UCSD-AML1 (cell line): ENCODE data around the gene FAM222B.
"Not testable (repeated sequence)": the region's sequence is repeated elsewhere in the genome, so short reads cannot be mapped to it uniquely, and the experiment has no call there.

Experiments
- DNase-seq: peaks from one replicate; lab custom pipeline; 2025; ENCODE audit not compliant: unreplicated experiment; lab: John Stamatoyannopoulos, UW

Gene FAM222B

DNA sequence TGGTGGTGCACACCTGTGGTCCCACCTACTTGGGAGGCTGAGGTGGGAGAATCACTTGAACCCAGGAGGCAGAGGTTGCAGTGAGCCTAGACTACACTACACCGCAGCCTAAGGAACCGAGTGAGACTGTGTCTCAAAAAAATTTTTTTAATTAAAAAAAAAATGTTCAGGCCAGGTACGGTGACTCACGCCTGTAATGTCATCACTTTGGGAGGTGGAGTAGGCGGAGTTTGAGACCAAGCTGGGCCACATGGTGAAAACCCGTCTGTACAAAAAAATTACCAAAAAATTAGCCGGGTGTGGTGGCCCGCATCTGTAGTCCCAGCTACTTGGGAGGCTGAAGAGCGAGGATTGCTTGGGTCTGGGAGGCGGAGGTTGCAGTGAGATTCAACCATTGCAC, 3.6 kb upstream of the FAM222B start:
- DNase-seq: no peak

DNA sequence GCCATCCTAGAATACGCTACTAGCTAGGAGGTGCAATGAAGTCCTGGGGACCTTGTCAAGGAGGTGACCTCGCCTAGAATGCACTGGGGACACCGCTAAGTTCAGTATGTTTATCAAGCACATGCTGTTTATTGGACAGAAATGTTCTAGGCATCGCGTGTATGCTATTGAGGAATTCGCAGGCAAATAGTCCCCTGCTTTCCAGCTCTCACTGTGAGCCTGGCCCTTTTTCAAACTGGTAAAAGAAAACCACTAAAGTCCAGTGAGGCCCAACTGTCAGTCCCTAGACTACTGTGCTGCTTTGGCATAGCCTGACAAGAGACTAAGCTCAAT, 1.2 kb upstream of the FAM222B start:
- DNase-seq: no peak

DNA sequence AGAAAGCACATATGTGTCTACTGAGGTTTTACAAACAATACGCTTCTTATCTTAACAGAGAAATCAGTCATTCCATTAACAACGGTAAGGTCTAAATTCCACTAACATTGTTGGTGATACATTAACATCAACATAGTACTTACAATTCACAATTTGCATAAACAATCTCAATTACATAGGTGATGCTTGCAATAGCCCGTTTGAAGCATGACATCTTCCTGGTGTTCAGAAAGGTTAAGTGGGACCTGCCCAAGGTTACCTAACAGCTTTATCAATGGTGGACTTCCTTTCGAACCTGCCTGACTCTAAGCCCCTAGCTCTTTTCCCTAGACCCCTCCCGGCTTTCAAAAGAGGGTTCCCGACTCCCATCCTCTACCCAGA, 699 bp downstream of the FAM222B start:
- DNase-seq: no peak

DNA sequence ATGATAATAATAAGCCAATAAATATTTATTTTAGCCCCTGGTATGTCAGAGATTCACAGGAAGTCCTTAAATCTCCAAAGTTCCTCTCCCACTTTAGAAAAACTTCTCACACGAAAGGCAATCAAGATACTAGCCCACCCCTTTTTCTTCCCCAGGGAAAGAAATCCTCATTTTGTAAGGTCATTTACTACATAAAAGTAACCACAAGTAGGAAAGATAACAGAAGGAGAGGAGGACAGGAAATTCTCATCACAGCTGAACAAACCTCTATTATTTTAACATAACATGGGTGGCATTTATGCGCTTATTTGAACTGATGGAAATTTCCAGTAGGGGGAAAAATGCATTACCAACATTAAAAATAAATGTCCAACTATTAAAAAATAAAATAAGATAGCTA, 3.4 kb downstream of the FAM222B start:
- DNase-seq: no peak

DNA sequence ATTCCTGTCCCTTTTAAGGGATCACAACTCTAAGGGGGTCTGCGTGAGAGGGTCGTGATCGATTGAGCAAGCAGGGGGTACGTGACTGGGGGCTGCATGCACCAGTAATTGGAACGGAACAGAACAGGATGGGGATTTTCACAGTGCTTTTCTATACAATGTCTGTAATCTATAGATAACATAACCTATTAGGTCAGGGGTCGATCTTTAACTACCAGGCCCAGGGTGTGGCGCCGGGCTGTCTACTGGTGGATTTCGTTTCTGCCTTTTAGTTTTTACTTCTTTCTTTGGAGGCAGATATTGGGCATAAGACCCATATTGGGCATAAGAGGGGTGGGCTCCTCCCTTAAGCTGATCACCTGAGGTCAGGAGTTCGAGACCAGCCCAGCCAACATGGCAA, 6.0 kb downstream of the FAM222B start:
- not testable (repeated sequence) for DNase-seq

DNA sequence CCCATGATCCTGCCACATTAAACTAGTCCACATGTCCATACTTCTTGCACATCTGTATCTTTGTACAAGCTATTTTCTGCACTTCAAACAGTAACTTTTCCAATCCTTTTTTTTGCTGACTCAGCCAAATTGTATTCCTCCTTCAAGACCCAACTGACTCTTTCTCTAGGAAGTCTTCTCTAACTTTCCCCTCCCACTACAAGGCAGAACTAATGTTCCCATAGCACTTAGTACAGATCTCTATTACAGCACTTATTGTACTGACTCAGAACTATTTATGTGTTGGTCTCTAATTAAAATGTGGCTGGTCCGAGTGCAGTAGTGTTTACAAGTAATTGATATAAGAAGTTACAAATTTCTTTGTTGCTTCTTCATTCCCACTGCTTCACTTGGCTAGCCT, 8.2 kb downstream of the FAM222B start:
- no peak for DNase-seq

DNA sequence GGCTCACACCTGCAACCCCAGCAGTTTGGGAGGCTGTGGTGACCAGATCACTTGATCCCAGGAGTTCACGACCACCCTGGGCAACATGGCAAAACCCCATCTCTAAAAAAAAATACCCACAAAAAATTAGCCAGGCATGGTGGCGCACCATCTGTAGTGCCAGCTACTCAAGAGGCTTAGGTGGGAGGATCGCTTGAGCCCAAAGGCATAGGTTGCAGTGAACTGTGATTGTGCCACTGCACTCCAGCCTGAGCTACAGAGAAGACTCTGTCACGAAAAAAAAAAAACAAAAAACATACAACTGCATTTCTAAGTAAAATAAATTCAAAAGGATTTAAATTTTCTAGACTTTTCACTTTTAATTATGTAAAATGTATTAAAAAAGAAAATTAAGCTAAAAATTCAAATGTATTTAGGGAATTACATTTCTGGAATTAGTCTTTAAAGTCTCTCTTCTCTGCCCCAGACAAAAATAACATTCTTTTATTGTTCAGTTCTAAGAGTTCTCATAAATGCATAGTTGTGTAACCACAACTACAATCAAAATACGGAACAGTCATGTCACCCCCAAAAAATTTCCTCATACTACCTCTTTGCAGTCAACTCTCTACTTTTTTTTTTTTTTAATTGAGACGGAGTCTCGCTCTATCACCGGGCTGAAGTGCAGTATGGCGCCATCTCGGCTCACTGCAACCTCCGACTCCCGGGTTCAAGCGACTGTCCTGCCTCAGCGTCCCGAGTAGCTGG, 14.1 kb downstream of the FAM222B start:
- no peak for DNase-seq

DNA sequence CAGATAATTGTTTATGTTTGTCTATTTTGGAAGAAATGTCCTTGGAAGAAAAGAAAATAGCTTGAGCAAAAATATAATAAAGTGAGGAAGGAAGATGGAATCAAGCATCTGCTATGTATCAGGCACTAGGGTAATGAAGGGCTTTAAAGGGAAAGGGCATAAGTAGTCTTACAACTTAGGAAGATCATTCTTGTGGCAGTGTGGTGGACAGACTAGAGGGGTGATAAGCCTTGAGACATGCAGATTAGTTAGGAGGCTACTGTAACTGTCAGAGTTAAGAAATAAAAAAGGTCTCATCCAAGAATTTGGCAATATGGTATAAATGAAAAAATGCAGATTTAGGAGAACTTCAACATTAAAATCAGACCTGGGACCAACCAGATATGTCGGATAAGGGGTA, 14.9 kb downstream of the FAM222B start:
- DNase-seq: no peak

DNA sequence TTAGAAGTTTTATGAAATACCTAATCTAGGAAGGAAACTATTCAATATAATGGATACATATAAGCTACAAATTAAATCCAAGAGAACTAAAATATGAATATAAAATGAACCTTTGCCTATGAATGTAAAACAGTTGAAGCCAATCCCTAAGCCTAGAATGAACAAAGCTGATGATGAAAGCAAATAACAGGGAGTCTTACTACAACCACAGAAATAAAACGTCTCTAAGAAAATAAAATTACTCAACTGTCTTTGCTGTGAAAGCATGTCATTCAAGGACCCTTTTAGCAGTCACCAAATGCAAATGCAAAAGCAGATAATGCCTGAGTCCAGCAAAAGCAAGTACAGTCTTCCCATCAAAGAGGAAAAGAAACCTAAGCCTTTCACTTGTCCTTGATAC, 23.0 kb downstream of the FAM222B start:
- DNase-seq: no peak

DNA sequence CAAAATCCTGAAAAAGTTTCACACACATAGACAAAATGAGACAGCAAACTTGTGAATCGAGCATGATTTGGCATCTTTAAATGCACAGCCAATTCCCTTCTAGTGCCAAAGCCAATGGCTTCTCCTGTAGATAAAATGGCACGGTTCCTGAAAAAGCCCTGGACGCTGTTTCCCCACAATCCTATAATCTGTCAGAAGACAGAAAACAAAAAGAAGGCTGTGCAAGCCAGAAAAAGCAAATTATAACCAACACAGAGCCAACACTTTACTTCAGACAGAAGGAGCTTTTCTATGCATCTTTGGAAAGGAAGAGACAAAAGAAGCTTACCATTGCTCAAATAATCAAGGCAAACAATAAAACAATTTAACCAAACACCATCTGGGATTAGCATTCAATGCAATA, 23.8 kb downstream of the FAM222B start:
- no peak for DNase-seq

DNA sequence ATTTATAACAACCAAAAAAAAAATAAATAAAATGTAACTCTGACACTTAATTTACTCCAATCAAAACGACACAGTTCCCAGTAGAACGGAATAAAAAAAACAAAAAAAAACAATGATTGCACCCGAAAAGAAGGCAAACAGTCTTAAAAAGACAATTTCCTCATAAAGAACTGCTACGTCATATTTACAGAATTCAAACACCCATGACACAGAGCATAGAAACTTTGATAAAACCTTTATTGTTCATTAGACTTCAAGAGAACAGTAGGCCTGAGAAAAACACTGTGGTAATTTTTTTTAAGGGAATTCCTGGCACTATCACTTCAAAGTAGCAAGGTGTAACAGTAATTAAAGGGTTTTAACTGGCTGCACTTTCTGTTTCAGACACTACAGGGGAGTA, 26.1 kb downstream of the FAM222B start:
- no peak for DNase-seq

DNA sequence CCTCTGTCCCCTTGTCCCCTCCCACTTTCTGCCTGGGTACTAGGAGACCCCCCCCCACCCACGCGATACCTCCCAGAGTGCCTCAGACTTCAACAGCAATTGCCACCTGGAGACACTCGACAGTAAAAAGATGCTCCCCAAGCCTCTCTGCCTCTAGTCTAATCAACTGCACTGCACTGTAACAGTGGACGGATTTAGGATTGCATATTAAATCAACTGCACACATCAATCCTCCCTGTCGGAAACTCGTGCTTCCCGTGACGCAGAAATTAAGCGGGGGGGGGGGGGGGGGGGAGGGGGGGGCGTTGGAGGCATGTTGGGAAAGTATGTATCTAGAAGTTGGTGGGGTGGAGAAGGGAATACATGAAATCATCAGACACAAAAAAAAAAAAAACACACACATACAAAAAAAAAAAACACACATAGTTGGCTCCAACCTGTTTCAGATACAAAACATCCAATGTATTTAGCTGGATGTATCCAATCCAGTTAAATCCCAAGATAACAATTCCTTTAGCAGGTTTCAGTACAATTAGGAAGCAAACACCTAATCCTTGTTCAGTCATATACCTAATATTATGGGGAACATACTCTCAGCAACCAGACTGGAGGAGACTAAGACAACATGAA, 29.7 kb downstream of the FAM222B start:
- DNase-seq: no peak

DNA sequence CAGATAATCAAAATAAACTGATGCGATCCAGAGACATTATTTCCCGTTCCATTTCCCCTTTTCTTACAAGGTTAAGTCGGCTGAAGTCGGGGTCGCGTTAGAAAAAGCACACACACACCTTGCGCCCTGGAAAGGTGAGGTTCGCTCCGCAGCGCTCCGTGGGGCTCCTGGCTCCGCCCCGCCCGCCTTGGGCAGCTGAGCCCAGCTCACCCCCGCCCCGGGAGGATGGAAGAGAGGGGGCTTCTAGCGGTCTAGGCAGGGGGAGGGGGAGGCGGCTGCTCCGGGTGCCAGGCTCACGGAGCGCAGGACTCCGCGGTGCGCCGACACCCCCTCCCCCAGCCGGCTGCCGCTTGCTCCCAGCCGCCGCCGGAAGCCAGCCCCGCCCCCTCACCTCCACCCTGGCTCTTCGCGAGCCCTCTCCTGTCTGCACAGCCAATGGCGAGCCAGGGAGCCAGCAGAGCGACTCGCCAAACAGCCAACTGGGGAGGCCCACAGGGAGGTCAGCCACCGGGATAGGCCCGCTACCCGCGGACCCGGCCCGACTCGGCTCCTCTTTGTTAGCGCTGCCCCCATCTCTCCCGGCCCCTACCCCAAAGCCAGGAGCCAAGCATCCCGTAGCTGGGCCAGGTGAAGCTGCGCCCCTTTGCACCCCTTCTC, 30.4 kb downstream of the FAM222B start:
- DNase-seq: peak; percentile 95

DNA sequence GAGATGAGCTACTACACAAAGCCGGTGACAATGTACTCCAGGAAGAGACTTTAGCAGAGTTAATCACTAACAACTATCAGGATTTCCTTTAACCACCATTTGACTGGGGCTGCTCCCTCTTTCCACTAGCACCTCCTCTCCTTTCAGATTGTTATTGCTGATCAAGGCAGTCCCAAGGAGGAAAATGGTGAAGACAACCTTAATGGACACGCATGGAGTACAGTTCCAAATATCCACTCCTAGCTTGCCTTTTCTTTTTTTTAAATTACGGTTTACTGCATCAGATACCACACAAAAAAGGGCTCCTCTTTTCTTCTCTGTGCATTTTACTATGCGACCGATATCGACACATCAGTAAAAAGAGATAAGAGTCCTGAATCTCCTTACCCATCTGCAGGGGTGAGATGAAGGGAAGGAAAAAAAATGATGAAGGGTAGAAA, 30.9 kb downstream of the FAM222B start:
- DNase-seq: no peak

DNA sequence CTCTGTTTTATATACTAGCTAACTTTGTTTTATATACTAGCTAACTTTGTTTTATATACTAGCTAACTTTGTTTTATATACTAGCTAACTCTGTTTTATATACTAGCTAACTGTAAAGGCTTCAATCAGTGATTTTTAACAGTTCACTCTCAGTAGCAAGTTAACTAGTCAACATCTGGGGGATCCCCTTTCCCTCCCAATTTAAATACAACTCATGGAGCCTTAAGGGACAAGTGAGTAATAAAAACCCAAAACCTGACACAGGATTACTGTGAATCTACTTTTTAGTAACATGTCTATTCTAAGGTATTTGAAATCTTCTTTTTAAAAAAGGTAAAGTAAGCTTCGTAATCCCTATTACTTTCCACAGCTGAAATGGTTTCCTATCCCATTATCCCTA, 32.2 kb downstream of the FAM222B start:
- no peak for DNase-seq

DNA sequence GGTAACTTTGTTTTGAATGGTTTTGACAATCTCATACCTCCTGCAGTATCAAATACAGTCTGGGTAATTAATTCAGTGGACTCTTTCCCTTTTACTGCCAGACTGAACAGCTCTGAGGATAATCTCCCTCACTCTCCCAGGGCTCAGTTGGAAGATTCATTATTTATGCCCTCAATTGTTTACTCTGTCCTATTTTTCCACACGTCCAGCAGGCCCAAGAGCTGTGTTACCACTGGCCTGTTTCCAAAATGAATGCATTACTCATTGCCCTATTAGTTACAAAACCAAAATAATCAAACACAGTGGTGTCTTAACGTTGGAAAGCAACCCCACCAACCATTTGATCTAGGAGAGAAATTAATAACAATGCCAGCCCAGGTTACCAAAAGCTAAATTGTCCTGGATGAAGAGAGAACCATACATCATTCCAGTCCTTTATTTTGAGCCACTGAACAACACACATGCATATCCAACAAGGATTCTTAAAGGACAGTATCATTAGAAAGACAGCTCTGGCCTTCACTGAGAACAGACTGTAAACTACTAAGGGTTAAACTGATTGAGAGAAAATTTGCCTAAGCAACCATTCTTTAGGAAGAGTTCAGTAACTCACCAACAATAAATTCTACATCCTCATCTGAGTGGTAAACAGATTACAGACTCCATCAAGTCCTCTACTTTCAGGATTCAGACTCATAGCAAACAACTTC, 34.5 kb downstream of the FAM222B start:
- DNase-seq: no peak

DNA sequence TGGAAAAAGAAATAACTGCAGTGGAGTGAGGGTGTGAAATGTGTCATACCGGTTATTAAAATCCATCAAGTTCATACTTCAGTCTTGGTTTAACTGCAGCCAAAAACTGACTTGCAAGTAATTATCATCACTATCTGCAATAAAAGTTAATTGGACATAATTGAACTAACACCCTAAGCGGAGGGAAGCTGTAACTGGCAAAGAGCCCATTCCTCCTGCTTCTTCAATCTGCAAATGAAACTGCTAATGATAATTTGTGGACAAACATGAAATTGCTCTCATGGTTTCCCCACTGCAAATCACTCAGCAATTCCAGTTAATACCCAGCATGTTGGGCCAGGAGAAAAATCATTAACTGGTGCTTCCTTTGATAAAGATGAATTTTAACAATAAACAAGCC, 46.5 kb downstream of the FAM222B start:
- no peak for DNase-seq

DNA sequence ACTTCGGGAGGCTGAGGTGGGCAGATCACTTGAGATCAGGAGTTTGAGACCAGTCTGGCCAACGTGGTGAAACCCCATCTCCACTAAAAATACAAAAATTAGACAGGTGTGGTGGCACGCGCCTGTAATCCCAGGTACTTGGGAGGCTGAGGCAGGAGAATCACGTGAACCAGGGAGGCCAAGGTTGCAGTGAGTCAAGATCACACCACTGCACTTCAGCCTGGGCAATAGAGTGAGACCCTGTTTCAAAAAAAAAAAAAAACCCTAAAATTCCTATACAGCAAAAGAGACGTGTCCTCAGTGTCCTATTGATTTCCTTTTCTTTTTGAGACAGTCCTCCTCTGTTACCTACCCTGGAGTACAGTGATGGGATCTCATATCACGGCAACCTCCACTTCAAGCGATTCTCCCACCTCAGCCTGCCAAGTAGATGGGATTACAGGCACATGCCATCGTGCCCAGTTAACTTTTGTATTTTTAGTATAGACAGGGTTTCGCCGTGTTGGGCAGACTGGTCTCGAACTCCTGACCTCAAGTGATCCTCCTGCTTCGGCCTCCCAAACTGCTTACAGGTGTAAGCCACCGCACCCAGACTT, 47.6 kb downstream of the FAM222B start:
- not testable (repeated sequence) for DNase-seq

DNA sequence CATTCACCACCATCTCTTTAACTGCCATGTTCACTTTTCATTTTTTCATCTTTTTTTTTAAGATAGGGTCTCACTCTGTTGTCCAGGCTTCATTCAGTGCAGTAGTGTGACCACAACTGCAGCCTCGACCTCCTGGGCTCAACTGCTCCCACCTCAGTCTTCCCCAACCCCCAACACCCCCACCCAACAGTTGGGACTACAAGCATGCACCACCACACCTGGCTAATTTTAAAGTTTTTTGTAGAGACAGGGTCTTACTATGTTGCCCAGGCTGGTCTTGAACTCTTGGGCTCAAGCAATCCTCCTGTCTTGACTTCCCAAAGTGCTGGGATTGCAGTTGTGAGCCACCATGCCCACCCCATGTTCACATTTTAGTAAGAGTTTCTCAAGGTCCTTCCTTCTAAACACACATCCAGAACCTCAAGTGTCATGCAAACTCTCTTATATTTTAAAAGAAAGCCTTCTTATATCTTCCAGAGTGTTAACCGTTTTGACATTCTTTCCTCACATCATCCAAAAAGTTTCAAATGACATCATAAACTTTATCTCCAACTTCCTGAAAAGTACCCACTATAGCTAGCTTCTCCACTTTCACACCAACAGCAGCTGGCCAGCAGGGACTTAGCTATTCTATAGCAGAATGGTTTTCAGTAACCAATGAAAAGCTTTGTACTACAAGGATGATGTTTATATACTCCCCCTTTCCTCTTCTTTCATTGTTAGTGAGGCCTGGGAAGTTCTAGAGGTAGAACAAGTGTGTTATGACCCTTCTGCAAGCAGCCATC, 49.5 kb downstream of the FAM222B start:
- no peak for DNase-seq

DNA sequence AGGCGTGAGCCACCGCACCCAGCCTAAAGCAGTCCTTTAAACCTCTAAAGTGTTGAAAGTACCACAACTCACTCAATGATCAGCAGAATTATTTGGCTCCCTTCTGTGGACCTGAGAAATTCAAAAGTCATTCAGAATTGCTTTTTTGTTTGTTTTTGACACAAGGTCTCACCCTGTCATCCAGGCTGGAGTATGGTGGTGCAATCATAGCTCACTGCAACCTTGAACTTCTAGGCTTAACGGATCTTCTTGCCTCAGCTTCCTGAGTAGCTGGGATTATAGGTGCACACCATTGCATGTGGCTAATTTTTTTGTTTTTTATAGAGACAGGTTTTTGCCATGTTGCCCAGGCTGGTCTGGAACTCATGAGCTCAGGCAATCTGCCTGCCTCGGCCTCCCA, 54.5 kb downstream of the FAM222B start:
- DNase-seq: no peak

DNA sequence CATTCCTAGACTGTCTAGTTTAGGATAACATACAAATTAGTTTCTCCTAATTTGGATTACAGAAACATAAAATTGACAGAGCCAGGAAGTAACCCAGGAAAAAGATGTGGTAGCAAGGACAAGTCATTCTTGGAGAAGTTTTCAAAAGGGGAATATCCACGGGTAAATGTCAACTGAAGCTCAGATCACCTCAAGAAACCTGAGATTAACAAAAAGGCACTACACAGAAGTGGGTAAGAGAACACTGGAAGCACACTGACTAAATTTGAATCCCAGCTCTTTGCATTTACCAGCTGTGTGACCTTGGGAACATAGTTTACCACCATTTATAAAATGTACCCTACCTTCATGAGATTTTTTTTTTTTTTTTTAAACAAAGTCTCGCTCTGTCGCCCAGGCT, 59.4 kb downstream of the FAM222B start:
- DNase-seq: no peak
